ENCODE data around the gene KIF27. TPM values are rescaled to one million over a fixed set of nuclear protein-coding genes. Genes with fewer than 3 reads are reported as not detected.

The KIF27 gene
- total RNA-seq, 4 donors from 2014 or later, result 0.75 to 5.2 (median 3.6) TPM

DNA sequence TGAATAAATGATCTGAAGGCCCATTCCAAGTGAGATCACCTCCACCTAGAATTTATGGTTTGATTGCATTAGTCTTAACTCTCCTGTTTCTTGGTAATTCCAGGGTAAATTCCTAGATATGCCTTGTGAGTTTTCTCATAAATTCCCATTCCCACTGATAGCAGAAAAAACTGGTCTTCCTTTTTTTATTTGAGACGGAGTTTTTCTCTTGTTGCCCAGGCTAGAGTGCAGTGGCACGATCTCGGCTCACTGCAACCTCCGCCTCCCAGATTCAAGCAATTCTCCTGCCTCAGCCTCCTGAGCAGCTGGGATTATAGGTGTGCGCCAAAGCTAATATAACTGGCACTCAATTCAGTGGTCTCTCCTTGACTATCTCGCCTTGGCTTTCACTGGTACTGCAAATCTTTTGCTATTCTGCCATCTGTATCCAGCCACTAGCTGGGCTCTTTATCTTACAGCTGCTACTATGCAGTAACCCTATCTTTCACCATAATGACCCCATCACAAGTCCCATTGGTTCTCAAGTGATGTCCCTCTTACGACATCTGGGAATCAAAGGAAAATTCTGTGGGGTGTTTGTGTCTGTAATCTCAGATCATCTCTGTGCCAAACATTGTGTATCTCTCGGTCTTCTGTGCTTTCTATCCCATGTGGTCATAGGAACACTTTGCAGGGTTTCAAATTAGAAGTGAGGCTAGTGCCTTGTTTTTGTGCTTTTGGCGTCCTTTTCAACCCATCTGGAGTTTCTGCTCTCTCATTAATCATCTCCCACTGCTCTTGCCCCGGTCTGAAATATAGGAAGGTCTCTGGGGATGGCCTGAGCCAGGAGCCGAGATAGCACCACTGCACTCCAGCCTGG is 44.3 kb upstream of the KIF27 start:
- Histone ChIP-seq H3K36me3 (peaks cover 0 to 36% (median 15%) of the 10 kb centered on the region in 4 donors), H3K4me1 (peaks cover 0 to 3% (median 0%) of the 10 kb centered on the region in 4 donors), H3K4me3 (no peak overlapping the region), H3K27me3 (no peaks in the 10 kb centered on the region), H3K9me3 (no peaks in the 10 kb centered on the region), H3K27ac (no peak overlapping the region)
- WGBS, 2 donors (ENCODE audit: low coverage in 1 of 2), result 70 to 76% methylated on average over 4 to 11 of the region's 11 CpGs
- DNase-seq, result no peak
- in situ Hi-C loops (cut with MboI; ENCODE audit: low pct_ligation_motif_present in 1 of 4, low pct_unique_long_range_greater_than_20kb in 1 of 4, low sequenced_read_pairs in 3 of 4) (loop anchor here in 1 of 4 donors (25.0 kb wide), 1 partner anchor 1972 kb away; the partner anchor contains the start of gene NAA35), intact Hi-C loops (cut with DNase I; ENCODE audit: low total_unique reads) (no loop called here)
- no peak for TF ChIP-seq POLR2AphosphoS5 (IDR thresholded peaks at IDR 0.05)
- no peak for TF ChIP-seq EP300 (IDR thresholded peaks at IDR 0.05; ENCODE audit: low read depth)
- peak; percentile 10 for TF ChIP-seq POLR2A (IDR thresholded peaks at IDR 0.05)
- TF ChIP-seq, protein P1, sequence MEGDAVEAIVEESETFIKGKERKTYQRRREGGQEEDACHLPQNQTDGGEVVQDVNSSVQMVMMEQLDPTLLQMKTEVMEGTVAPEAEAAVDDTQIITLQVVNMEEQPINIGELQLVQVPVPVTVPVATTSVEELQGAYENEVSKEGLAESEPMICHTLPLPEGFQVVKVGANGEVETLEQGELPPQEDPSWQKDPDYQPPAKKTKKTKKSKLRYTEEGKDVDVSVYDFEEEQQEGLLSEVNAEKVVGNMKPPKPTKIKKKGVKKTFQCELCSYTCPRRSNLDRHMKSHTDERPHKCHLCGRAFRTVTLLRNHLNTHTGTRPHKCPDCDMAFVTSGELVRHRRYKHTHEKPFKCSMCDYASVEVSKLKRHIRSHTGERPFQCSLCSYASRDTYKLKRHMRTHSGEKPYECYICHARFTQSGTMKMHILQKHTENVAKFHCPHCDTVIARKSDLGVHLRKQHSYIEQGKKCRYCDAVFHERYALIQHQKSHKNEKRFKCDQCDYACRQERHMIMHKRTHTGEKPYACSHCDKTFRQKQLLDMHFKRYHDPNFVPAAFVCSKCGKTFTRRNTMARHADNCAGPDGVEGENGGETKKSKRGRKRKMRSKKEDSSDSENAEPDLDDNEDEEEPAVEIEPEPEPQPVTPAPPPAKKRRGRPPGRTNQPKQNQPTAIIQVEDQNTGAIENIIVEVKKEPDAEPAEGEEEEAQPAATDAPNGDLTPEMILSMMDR (IDR thresholded peaks at IDR 0.05), result no peak

DNA sequence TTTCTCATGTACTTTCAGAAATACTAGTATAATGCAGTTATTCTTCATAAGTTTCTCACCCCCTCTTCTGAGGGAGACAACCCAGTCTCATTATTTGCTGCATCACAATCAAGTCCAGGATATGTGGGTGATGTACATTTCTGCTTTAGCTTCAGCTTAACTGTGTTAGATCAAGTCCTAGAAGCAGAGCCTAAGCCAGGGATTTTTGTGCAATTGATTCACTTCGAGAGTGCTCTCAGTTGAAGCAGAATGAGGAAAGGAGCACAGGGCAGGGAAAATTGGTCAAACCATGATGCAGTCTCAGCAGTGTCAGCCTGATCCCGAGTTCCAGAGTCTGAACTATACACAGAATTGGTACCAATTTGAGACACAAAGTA is 43.7 kb upstream of the KIF27 start:
- in situ Hi-C loops (cut with MboI; ENCODE audit: low pct_ligation_motif_present in 1 of 4, low pct_unique_long_range_greater_than_20kb in 1 of 4, low sequenced_read_pairs in 3 of 4), result loop anchor here in 1 of 4 donors (25.0 kb wide), 1 partner anchor 1972 kb away; the partner anchor contains the start of gene NAA35
- DNase-seq, result no peak
- Histone ChIP-seq H3K27ac (no peak overlapping the region), H3K27me3 (no peaks in the 10 kb centered on the region), H3K4me3 (no peak overlapping the region), H3K9me3 (no peaks in the 10 kb centered on the region), H3K4me1 (peaks cover 0 to 3% (median 0%) of the 10 kb centered on the region in 4 donors), H3K36me3 (peaks cover 0 to 30% (median 12%) of the 10 kb centered on the region in 4 donors)
- 50 to 61% methylated on average over 2 of the region's 2 CpGs for WGBS, 2 donors (ENCODE audit: low coverage in 1 of 2)
- intact Hi-C loops (cut with DNase I; ENCODE audit: low total_unique reads), result no loop called here
- TF ChIP-seq, protein P1 (IDR thresholded peaks at IDR 0.05), result no peak
- peak in 2 of 3 donors; percentile 2 to 28 for TF ChIP-seq POLR2AphosphoS5 (IDR thresholded peaks at IDR 0.05)

DNA sequence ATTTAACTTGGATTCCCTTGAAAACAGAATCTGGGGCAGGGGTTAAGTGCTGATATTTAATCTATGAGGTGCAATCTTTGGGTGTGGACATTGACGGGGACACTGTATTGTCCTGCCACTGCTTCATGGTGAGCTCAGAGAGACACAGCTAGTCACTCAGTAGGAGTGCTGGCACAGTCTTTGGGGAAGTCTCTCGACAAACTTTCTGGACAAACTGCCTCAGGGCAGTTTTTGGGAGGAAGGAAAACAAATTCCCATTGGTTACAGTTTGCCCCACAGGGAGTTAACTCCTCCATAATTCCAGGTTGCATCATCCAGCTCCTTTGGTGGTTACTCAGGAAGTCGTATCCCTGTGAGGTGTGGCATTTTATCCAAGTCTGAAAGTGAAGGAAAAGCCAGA is 40.9 kb upstream of the KIF27 start:
- in situ Hi-C loops (cut with MboI; ENCODE audit: low pct_ligation_motif_present in 1 of 4, low pct_unique_long_range_greater_than_20kb in 1 of 4, low sequenced_read_pairs in 3 of 4) (loop anchor here in 1 of 4 donors (25.0 kb wide), 1 partner anchor 1975 kb away; the partner anchor contains the start of gene NAA35), intact Hi-C loops (cut with DNase I; ENCODE audit: low total_unique reads) (no loop called here)
- Histone ChIP-seq H3K27ac (peak overlapping the region in 3 of 4 donors; percentile 10 to 23 (median 13)), H3K36me3 (peaks cover 0 to 4% (median 0%) of the 10 kb centered on the region in 4 donors), H3K9me3 (no peaks in the 10 kb centered on the region), H3K27me3 (no peaks in the 10 kb centered on the region), H3K4me1 (peaks cover 2 to 7% (median 3%) of the 10 kb centered on the region in 4 donors), H3K4me3 (no peak overlapping the region)
- no peak for DNase-seq
- TF ChIP-seq, protein P1 (IDR thresholded peaks at IDR 0.05), result no peak
- TF ChIP-seq POLR2A (IDR thresholded peaks at IDR 0.05), result no peak
- no peak for TF ChIP-seq POLR2AphosphoS5 (IDR thresholded peaks at IDR 0.05)
- no peak for TF ChIP-seq EP300 (IDR thresholded peaks at IDR 0.05; ENCODE audit: low read depth)
- 17 to 55% methylated on average over 2 to 3 of the region's 3 CpGs for WGBS, 2 donors (ENCODE audit: low coverage in 1 of 2)

DNA sequence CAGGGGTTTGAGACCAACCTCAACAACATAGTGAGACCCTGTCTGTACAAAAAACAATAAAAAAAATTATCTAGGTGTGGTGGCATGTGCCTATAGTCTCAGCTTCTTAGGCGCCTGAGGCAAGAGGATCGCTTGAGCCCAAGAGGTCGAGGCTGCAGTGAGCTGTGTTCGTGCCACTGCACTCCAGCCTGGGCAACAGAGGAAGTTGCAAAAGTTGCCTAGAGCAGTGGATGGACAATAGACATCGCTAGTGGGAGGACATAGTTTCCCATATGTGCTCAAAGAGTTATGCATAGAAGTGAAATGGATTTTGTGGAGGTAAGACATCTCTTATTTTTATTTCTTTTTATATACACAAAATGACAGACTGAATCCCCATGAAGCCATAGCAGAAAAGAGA is 39.8 kb upstream of the KIF27 start:
- 85 to 91% methylated on average over 4 to 5 of the region's 5 CpGs for WGBS, 2 donors (ENCODE audit: low coverage in 1 of 2)
- no peaks in the 10 kb centered on the region for H3K27me3 ChIP-seq
- H3K4me3 ChIP-seq, result no peak overlapping the region
- H3K9me3 ChIP-seq, result no peaks in the 10 kb centered on the region
- no peak for DNase-seq
- peaks cover 3 to 12% (median 4%) of the 10 kb centered on the region in 4 donors for H3K4me1 ChIP-seq
- TF ChIP-seq POLR2A (IDR thresholded peaks at IDR 0.05) (no peak), POLR2AphosphoS5 (IDR thresholded peaks at IDR 0.05) (no peak), EP300 (IDR thresholded peaks at IDR 0.05; ENCODE audit: low read depth) (no peak)
- TF ChIP-seq, protein P1 (IDR thresholded peaks at IDR 0.05), result no peak
- no peaks in the 10 kb centered on the region for H3K36me3 ChIP-seq
- H3K27ac ChIP-seq, result no peak overlapping the region
- in situ Hi-C loops (cut with MboI; ENCODE audit: low pct_ligation_motif_present in 1 of 4, low pct_unique_long_range_greater_than_20kb in 1 of 4, low sequenced_read_pairs in 3 of 4) (loop anchor here in 1 of 4 donors (25.0 kb wide), 1 partner anchor 1976 kb away; the partner anchor contains the start of gene NAA35), intact Hi-C loops (cut with DNase I; ENCODE audit: low total_unique reads) (no loop called here)
